ENCODE results near the gene TMEM255B.

TMEM255B gene

GRCh38 chr13:113777311-113778260, 18.6 kb downstream of the TMEM255B start:
- Histone ChIP-seq H3K4me2 (no peak overlapping the region), H3K4me3 (no peak overlapping the region), H3K36me3 (peaks cover 0 to 3% (median 0%) of the 10 kb centered on the region in 11 experiments; a peak in 2 of 22 replicates), H3K9ac (no peak overlapping the region), H4K20me1 (peaks cover 0 to 6% (median 0%) of the 10 kb centered on the region in 11 experiments; a peak in 3 of 22 replicates), H3K27me3 (no peaks in the 10 kb centered on the region; a peak in 1 of 22 replicates), H3K27ac (no peak overlapping the region), H3K9me3 (replicated peaks in 1 of 11) (peaks cover 9 to 19% (median 15%) of the 10 kb centered on the region in 11 experiments), H3K4me1 (peaks cover 0 to 19% (median 13%) of the 10 kb centered on the region in 10 experiments; a peak in 15 of 20 replicates)
- TF ChIP-seq Cebpa-rat (IDR thresholded peaks at IDR 0.05), result no peak

- H3K36me3 ChIP-seq, result peaks cover 0 to 7% (median 0%) of the 10 kb centered on the region in 11 experiments; a peak in 5 of 22 replicates
- TF ChIP-seq Cebpa-rat (IDR thresholded peaks at IDR 0.05), result no peak
- H3K27me3 ChIP-seq, result no peaks in the 10 kb centered on the region; a peak in 1 of 22 replicates
- peaks cover 0 to 6% (median 0%) of the 10 kb centered on the region in 11 experiments; a peak in 2 of 22 replicates for H4K20me1 ChIP-seq
- H3K4me3 ChIP-seq, result no peak overlapping the region
- peaks cover 0 to 6% (median 0%) of the 10 kb centered on the region in 11 experiments; a peak in 4 of 22 replicates for H3K9me3 ChIP-seq (replicated peaks in 1 of 11)
- H3K4me2 ChIP-seq, result no peak overlapping the region
- H3K4me1 ChIP-seq, result peaks cover 0 to 20% (median 9%) of the 10 kb centered on the region in 10 experiments; a peak in 13 of 20 replicates
- no peak overlapping the region for H3K27ac ChIP-seq
- H3K9ac ChIP-seq, result no peak overlapping the region
These were observed 22.5 kb downstream of the TMEM255B start for GRCh38 chr13:113781571-113781970.

DNA sequence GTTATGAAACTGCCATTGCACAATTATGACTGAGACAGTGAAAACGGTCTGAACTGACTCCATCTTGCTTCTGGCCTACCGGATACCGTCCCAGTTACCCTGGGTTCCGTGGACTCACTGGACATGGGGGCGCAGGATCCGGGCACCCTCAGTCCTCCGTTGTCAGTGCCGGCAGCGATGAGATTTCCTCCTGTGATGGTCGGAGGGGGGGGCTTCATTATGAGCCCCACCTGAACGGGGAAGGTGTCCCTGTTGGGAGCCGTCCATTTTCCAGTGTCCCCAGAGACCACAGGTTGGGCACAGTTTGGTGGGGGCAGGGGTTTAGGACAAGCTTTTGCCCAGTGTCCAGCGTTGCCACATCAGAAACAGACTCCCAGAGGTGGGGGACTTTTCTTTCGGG, 23.4 kb downstream of the TMEM255B start:
- Histone ChIP-seq H3K9ac (no peak overlapping the region), H3K9me3 (replicated peaks in 1 of 11) (peaks cover 0 to 8% (median 0%) of the 10 kb centered on the region in 11 experiments; a peak in 4 of 22 replicates)
- TF ChIP-seq Cebpa-rat (IDR thresholded peaks at IDR 0.05), result no peak

GRCh38 chr13:113783200-113783881, 24.3 kb downstream of the TMEM255B start:
- H4K20me1 ChIP-seq, result no peaks in the 10 kb centered on the region; a peak in 1 of 22 replicates
- no peak overlapping the region for H3K27ac ChIP-seq
- H3K4me3 ChIP-seq, result no peak overlapping the region
- peaks cover 0 to 24% (median 9%) of the 10 kb centered on the region in 10 experiments; a peak in 13 of 20 replicates for H3K4me1 ChIP-seq
- no peak overlapping the region for H3K9ac ChIP-seq
- peaks cover 0 to 8% (median 0%) of the 10 kb centered on the region in 11 experiments; a peak in 4 of 22 replicates for H3K9me3 ChIP-seq (replicated peaks in 1 of 11)
- H3K4me2 ChIP-seq, result no peak overlapping the region
- peaks cover 0 to 8% (median 0%) of the 10 kb centered on the region in 11 experiments; a peak in 5 of 22 replicates for H3K36me3 ChIP-seq
- TF ChIP-seq Cebpa-rat (IDR thresholded peaks at IDR 0.05), result no peak
- no peaks in the 10 kb centered on the region for H3K27me3 ChIP-seq

More for the DNA sequence above, 23.4 kb downstream of the TMEM255B start:
- Histone ChIP-seq H3K4me3 (no peak overlapping the region), H3K27ac (no peak overlapping the region), H3K4me2 (no peak overlapping the region), H3K4me1 (peaks cover 0 to 24% (median 9%) of the 10 kb centered on the region in 10 experiments; a peak in 13 of 20 replicates), H3K27me3 (no peaks in the 10 kb centered on the region; a peak in 1 of 22 replicates), H4K20me1 (peaks cover 0 to 4% (median 0%) of the 10 kb centered on the region in 11 experiments; a peak in 1 of 22 replicates), H3K36me3 (peaks cover 0 to 8% (median 0%) of the 10 kb centered on the region in 11 experiments; a peak in 5 of 22 replicates)

GRCh38 chr13:113783966-113784644, 25.1 kb downstream of the TMEM255B start:
- H3K4me3 ChIP-seq, result no peak overlapping the region
- H3K36me3 ChIP-seq, result peaks cover 0 to 8% (median 0%) of the 10 kb centered on the region in 11 experiments; a peak in 5 of 22 replicates
- no peak overlapping the region for H3K27ac ChIP-seq
- H3K9me3 ChIP-seq (replicated peaks in 1 of 11), result peaks cover 0 to 8% (median 0%) of the 10 kb centered on the region in 11 experiments; a peak in 4 of 22 replicates
- no peaks in the 10 kb centered on the region for H3K27me3 ChIP-seq
- H3K4me2 ChIP-seq, result peak overlapping the region in 6 of 11 experiments; percentile 6 to 72 (median 35); a peak in 7 of 22 replicates
- H3K4me1 ChIP-seq, result peaks cover 0 to 24% (median 9%) of the 10 kb centered on the region in 10 experiments; a peak in 13 of 20 replicates
- H3K9ac ChIP-seq, result no peak overlapping the region
- no peaks in the 10 kb centered on the region; a peak in 1 of 22 replicates for H4K20me1 ChIP-seq
- TF ChIP-seq Cebpa-rat (IDR thresholded peaks at IDR 0.05), result no peak

DNA sequence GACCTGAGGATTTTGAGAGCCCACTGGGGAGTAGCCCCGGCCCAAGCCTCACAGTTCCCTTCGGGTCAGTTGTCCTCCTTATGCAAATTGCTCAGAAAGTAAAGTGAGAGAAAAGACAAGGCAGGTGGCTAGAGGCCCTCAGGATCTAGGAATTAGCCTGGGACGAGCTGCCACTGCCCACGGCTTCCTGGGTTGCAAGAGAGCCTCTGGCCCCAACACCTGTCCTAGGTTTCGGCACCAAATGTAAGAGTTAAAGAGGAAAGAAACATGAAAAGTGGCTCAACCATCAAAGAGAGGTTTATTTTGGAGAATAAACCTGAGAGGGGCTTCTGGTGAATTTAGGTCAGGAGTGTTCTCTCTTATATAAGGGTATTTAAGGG, 25.6 kb downstream of the TMEM255B start:
- H3K9me3 ChIP-seq (replicated peaks in 1 of 11), result peaks cover 0 to 8% (median 0%) of the 10 kb centered on the region in 11 experiments; a peak in 4 of 22 replicates
- no peak for TF ChIP-seq Cebpa-rat (IDR thresholded peaks at IDR 0.05)

GRCh38 chr13:113785051-113786010, 26.3 kb downstream of the TMEM255B start:
- Histone ChIP-seq H3K9ac (no peak overlapping the region), H3K4me3 (no peak overlapping the region), H4K20me1 (no peaks in the 10 kb centered on the region; a peak in 2 of 22 replicates), H3K36me3 (peaks cover 0 to 8% (median 0%) of the 10 kb centered on the region in 11 experiments; a peak in 5 of 22 replicates), H3K27me3 (no peaks in the 10 kb centered on the region), H3K4me1 (peaks cover 0 to 24% (median 9%) of the 10 kb centered on the region in 10 experiments; a peak in 13 of 20 replicates), H3K9me3 (replicated peaks in 1 of 11) (peaks cover 0 to 8% (median 0%) of the 10 kb centered on the region in 11 experiments; a peak in 4 of 22 replicates), H3K27ac (no peak overlapping the region), H3K4me2 (peak overlapping the region in 9 of 11 experiments; percentile 6 to 72 (median 41); a peak in 15 of 22 replicates)
- no peak for TF ChIP-seq Cebpa-rat (IDR thresholded peaks at IDR 0.05)

More for the DNA sequence above, 25.6 kb downstream of the TMEM255B start:
- Histone ChIP-seq H3K27me3 (no peaks in the 10 kb centered on the region), H3K4me3 (no peak overlapping the region), H3K36me3 (peaks cover 0 to 8% (median 0%) of the 10 kb centered on the region in 11 experiments; a peak in 5 of 22 replicates), H3K9ac (no peak overlapping the region), H3K4me2 (peak overlapping the region in 9 of 11 experiments; percentile 6 to 72 (median 41); a peak in 11 of 22 replicates), H3K27ac (no peak overlapping the region), H4K20me1 (no peaks in the 10 kb centered on the region; a peak in 2 of 22 replicates), H3K4me1 (peaks cover 0 to 24% (median 9%) of the 10 kb centered on the region in 10 experiments; a peak in 13 of 20 replicates)

Data from BLaER1 treated with 17β-estradiol and CSF1 and Interleukin-3, amounts not matched to agents 10 nM and 100 nM (cell line).